Activated T-cell treated with anti-CD3 and anti-CD28 coated beads for 24 hours (primary cell): ENCODE measurements around the gene OR1Q1.
"Not testable (repeated sequence)": the region's sequence is repeated elsewhere in the genome, so short reads cannot be mapped to it uniquely, and the experiment has no call there.

Experiments used
- DNase-seq: peaks from one replicate; pipeline ENCODE4 v3.0.0-alpha.2; 2020; ENCODE audit warnings: low read depth

OR1Q1 gene, protein sequence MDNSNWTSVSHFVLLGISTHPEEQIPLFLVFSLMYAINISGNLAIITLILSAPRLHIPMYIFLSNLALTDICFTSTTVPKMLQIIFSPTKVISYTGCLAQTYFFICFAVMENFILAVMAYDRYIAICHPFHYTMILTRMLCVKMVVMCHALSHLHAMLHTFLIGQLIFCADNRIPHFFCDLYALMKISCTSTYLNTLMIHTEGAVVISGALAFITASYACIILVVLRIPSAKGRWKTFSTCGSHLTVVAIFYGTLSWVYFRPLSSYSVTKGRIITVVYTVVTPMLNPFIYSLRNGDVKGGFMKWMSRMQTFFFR

DNA sequence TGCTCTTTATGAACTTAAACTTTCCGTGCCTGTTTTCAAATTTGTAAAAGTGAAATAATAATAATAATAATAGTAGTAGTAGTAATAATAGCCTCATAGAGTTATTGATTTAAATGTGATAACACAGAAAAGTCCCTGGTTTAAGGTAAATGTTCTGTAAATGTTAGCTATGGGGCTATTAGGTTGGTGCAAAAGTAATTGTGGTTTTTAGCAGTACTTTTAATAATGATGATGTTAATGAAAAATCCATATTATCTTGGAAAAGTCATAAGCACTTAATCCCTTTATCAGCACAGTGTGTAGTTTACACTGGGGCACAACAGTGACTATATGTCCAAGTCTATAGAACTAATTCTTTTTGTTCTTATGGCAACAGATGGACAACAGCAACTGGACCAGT is at the start of gene OR1Q1:
Gene OR1Q1 (plus strand): TSS at position 377 of the 400 bp plus-strand sequence. CDS start 0 bp downstream, at position 377.
- DNase-seq: no peak

DNA sequence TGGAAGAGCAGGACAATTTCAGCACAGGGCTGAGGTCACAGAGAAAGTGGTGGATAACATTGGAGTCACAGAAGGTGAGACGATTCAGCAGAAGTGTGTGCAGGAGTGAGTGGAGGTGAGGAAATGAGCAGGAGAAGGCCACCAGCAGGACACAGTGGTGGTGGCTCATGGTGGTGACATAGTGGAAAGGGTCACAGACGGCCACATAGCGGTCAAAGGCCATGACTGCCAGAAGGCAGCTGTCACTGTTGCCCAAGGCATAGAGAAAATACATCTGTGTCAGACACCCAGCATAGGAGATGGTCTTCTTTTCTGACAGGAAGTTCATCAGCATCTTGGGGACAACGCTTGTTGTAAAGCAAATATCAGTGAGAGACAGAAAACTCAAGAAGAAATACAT is 46.6 kb upstream of the OR1Q1 start:
- no peak for DNase-seq

DNA sequence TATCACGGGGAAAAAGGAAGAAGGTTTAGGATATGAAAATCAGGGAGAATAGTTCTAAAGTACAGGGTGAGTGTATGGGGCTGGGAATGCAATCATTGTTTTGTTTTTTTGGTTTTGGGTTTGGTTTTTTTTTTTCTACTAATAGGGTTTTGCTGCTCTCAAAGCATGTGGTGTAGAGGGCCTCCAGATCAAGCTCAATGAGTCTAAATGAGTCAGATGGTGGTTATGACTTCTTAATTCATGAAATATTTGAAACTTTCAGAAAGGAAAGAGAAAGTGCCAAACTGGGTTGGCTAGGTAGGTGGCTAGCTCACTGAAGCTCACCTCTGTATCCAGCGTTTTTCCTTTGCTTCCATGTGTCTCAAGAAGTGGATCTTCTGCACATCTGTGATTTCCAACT is 42.1 kb upstream of the OR1Q1 start:
- no peak for DNase-seq

DNA sequence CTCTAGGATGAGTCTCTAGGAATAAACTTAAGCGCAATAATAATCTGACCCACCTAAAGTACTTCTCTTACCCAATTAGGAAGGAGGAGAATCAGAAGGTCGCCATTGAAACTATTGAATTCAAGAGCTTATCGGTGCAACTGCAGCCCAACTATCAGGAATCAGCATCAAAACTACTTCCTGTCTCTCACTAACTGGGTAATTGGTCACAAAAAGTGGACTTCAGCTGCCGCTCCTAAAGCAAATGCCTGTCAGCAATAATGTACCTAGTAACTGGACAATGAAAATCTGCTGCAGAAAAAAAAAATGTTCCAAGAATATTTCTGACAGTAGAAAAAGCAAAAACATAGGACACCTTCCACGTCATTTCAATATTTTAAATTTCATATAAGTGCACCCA is 34.7 kb upstream of the OR1Q1 start:
- no peak for DNase-seq

DNA sequence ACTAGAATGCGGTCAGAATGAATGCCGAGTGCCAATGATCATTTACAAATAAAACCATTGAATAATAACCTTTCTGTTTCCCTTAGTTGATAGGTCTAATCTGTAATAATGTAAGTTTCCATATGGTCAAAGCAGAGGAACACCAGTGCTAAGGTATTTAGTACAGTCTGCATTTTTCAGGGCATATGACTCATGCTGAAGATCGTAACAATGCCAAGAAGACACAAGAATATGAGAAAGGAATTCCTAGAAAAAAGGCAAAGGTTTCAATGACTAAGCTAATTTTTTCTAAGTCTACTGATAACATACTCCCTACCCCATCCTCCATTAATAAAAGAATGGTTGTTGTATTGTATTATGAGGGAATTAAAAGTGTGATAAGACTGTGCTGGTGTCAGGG is 34.2 kb upstream of the OR1Q1 start:
- DNase-seq: no peak

DNA sequence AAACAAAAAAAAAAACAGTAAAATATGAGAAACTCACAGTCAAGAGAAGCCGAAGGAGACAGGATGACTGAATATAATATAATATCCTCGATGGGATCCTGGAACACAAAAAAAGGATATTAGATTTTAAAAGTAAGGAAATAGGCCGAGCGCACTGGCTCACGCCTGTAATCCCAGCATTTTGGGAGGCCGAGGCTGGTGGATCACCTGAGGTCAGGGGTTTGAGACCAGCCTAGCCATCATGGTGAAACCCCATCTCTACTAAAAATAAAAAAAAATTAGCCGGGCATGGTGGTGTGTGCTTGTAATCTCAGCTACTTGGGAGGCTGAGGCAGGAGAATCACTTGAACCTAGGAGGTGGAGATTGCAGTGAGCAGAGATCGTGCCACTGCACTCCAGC is 31.3 kb upstream of the OR1Q1 start, which contains the start of gene OR1L8:
Gene OR1L8 (minus strand): TSS at position 101 of the 400 bp plus-strand sequence. CDS start 14,907 bp downstream, outside the sequence.
- DNase-seq: not testable (repeated sequence)

DNA sequence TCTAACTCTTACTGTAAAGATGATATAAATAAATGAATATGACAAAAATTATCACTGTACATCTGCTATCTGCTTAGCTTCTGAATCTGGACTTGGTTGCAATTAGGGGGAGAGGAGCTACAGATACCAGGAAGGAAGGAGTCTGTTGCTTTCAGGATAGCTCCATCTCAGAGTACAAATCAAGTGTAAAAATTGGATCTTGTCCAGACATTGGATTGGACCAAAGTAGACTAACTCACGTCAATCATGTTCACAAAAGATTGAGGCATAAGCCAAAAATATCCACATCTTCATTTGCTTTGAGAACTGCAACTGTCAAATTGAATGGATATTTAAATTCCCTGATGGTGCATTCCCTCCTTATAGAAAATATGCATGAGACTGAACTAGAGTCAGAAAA is 8.8 kb upstream of the OR1Q1 start:
- DNase-seq: no peak

DNA sequence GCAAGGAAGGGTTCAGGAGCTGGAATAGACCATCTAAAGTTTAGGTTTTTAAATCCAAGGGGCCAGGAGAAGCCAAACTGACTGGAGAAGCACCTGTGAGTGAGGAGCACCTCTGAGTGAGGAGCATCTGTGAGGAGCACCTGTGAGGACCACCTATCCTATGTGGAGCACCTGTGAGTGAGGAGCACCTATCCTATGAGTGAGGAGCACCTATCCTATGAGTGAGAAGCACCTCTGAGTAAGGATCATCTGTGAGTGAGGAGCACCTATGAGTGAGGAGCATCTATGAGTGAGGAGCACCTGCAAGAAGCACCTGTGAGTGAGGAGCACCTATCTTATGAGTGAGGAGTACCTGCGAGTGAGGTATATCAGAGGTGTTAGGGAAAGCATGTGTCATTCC is 8.0 kb upstream of the OR1Q1 start:
- no peak for DNase-seq

DNA sequence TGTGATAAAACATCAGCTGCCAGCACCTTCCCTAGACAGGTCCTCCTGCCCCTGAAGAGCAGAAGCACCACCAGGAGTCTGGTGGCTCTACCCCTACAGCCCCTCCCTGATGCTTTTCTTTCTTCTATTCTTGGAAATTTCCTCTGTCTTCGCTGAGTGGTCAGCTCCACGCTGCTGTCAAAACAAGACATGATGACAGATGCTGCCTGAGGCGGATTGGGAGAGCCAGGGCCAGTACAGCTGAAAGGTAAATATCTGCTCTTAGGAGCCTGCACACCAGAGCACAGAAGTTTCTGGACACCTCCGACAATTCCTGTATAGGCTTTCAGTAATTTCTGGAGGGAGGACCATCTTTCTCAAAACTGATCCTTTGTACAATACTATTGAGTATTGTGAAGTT is 4.7 kb upstream of the OR1Q1 start:
- DNase-seq: no peak

DNA sequence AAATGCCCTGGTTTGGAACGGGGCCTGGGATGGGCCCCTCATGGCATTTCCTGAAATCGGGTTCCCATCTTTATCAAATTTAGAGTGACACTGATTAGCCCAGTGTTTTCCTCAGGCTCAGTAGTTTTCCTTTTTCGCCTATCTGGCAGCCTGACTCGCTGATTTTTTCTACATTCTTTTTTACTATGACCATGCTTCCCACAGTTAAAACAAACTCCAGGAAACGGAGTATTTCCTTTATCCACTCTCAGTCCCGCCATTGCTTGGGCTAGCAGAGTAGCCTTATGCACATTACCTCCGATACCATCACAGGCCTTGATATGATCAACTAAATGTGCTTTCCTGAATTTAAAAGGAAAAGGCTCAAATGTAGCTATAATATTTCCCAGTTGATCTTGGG is 5.5 kb downstream of the OR1Q1 start:
- no peak for DNase-seq

DNA sequence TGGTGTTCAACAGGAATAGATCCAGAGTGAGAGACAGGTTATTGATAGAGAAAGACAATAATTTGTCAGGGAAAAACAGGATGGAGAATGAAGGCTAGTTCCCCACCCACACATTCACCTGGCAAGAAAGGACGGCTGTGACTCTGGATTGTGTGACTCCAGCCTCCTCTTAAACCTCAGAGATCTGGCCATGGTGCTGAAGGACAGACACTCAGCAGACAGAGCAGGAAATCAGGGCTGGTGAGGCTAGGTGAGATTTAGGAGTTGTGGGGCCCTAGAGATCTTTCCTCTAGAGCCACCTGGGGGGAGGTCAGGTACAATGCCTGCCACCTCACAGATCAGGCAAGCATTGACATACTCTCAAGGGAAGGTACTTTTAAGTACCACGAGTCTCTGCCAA is 27.7 kb downstream of the OR1Q1 start:
- DNase-seq: no peak

DNA sequence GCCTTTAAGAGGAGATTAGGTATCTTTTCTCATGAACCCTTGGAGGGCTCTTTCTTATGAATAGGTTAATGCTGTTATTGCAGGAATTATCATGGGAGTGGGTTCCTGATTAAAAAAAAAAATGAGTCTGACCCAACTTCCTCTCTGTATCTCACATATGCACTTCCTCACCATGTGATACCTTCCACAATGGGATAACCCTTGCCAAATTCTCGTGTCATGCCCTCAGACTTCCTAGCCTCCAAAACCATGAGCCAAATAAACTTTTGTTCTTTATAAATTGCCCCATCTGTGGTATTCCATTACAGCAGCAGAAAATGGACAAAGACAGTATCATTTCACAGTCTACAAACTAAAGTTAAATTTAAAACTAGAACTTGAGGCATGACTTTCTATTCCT is 41.8 kb downstream of the OR1Q1 start:
- no peak for DNase-seq

DNA sequence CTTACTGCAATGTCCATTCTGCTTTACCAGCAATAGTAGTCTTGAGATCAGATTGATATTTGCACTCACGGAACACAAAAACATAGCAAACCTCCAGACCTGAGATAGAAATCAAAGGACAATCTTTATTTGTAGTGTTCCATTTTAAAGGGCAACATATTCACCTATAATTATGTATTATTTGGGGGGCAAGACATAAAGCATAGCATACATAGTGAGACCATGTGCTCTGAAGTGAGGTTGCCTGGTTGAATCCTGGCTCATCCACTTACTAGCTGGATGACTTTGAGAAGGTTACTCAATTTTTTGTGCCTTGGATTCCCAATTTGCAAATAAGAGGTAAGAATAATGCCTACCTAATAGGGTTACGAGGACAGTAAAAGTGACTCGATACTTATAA is 43.0 kb downstream of the OR1Q1 start, which contains the start of gene OR1B1:
Gene OR1B1 (minus strand): TSS at position 101 of the 400 bp plus-strand sequence.
- DNase-seq: no peak

DNA sequence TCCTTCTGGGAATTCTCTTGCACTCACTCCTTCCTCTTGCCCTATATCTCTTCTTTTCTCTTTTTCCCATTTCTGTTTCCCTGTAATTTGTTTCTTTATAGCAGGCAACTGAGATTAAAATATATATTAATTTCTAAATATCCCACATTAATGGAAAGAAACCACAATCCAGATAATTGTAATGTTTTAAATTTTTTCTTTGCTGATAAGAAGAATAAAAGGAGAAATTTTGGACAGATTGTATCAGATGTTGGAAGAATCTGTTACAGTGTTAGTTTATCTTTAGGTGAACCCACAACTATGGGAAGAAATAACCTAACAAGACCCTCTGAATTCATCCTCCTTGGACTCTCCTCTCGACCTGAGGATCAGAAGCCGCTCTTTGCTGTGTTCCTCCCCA is 46.9 kb downstream of the OR1Q1 start, which contains the start of gene OR1L1:
Gene OR1L1 (plus strand): TSS at position 301 of the 400 bp plus-strand sequence. CDS start 0 bp downstream, at position 301.
- no peak for DNase-seq
